Activated CD4-positive, alpha-beta T cell treated with anti-CD3 and anti-CD28 coated beads for 4 hours (primary cell): ENCODE measurements around the gene CLDN20.
"Not testable (repeated sequence)": the region's sequence is repeated elsewhere in the genome, so short reads cannot be mapped to it uniquely, and the experiment has no call there.

Source experiments
- DNase-seq, 2 donors: peaks; one replicate each; pipeline ENCODE4 v3.0.0-alpha.2; 2020

Gene CLDN20

GRCh38 chr6:155271145-155271544 is 7.3 kb downstream of the CLDN20 start:
- no peak for DNase-seq

GRCh38 chr6:155272353-155273232 is 8.8 kb downstream of the CLDN20 start:
- no peak for DNase-seq

- no peak for DNase-seq
Observed at GRCh38 chr6:155273431-155273830, 9.6 kb downstream of the CLDN20 start.

GRCh38 chr6:155274106-155274505 is 10.3 kb downstream of the CLDN20 start:
- DNase-seq: no peak

- no peak for DNase-seq
Observed at GRCh38 chr6:155274533-155274932, 10.7 kb downstream of the CLDN20 start.

- no peak for DNase-seq
Observed at GRCh38 chr6:155275808-155276480, 12.1 kb downstream of the CLDN20 start.

- DNase-seq: no peak
Observed at GRCh38 chr6:155276638-155277037, 12.8 kb downstream of the CLDN20 start.

GRCh38 chr6:155278319-155279049 is 14.7 kb downstream of the CLDN20 start:
- no peak for DNase-seq

GRCh38 chr6:155284775-155285174 is 21.0 kb downstream of the CLDN20 start:
- DNase-seq: no peak

- no peak for DNase-seq
Observed at GRCh38 chr6:155287762-155288161, 23.9 kb downstream of the CLDN20 start.

- DNase-seq: no peak
Observed at GRCh38 chr6:155290491-155290890, 26.7 kb downstream of the CLDN20 start.

GRCh38 chr6:155291291-155291690 is 27.5 kb downstream of the CLDN20 start:
- no peak for DNase-seq

GRCh38 chr6:155292711-155293110 is 28.9 kb downstream of the CLDN20 start:
- no peak for DNase-seq

- no peak for DNase-seq
Observed at GRCh38 chr6:155297669-155298068, 33.9 kb downstream of the CLDN20 start.

- DNase-seq: no peak
Observed at GRCh38 chr6:155301867-155302266, 38.1 kb downstream of the CLDN20 start.

- no peak for DNase-seq
Observed at GRCh38 chr6:155303361-155303870, 39.6 kb downstream of the CLDN20 start.

- no peak for DNase-seq
Observed at GRCh38 chr6:155306958-155307357, 43.1 kb downstream of the CLDN20 start.

GRCh38 chr6:155309150-155309549 is 45.3 kb downstream of the CLDN20 start:
- DNase-seq: no peak

GRCh38 chr6:155310596-155310995 is 46.8 kb downstream of the CLDN20 start:
- DNase-seq: no peak

- DNase-seq: no peak
Observed at GRCh38 chr6:155311086-155311485, 47.3 kb downstream of the CLDN20 start.

GRCh38 chr6:155311583-155311982 is 47.8 kb downstream of the CLDN20 start:
- DNase-seq: no peak

GRCh38 chr6:155312950-155313349 is 49.1 kb downstream of the CLDN20 start:
- DNase-seq: not testable (repeated sequence)

- DNase-seq: peak; percentile 5 to 15
Observed at GRCh38 chr6:155313602-155314091, 49.8 kb downstream of the CLDN20 start.
